ENCODE measurements around the gene HIVEP3.

Gene HIVEP3

GRCh38 chr1:41589395-41589794 is 329.3 kb downstream of the HIVEP3 start:
- peaks cover 0 to 5% (median 0%) of the 10 kb centered on the region in 5 experiments for H3K9me3 ChIP-seq (ENCODE audit: control extremely low read depth in 1 of 5, control insufficient read depth in 4 of 5, insufficient read depth in 2 of 5, low read depth in 1 of 5, low read length in 4 of 5)
- ChIA-PET POLR2A (interaction anchor here (1.2 kb wide), 1 partner anchor 10 kb away, joined by 3 read pairs; no protein-coding TSS in a partner anchor), CTCF (interaction anchor here (1.4 to 1.9 kb wide), 2 partner anchors 9 to 11 kb away, joined by 5 to 6 read pairs; no protein-coding TSS in a partner anchor)
- DNase-seq, result no peak
- no peak overlapping the region for H3K27ac ChIP-seq (ENCODE audit: insufficient read depth in 1 of 2, low read depth in 1 of 2, low read length in 2 of 2, poor library complexity in 1 of 2, severe bottlenecking in 2 of 2)
- no peaks in the 10 kb centered on the region for H3K27me3 ChIP-seq (replicated peaks in 2 of 5; ENCODE audit: control insufficient read depth in 4 of 5, insufficient read depth in 5 of 5, low read length in 4 of 5)
- 100% methylated on average over 4 of the region's 5 CpGs for WGBS (ENCODE audit: insufficient coverage)
- H3K36me3 ChIP-seq (ENCODE audit: control insufficient read depth in 4 of 4, insufficient read depth in 4 of 4, low read length in 3 of 4), result no peaks in the 10 kb centered on the region
- no peak overlapping the region for H3K4me3 ChIP-seq (ENCODE audit: control insufficient read depth in 1 of 7, extremely low read depth in 1 of 7, insufficient read depth in 4 of 7, low read depth in 2 of 7, low read length in 6 of 7)
- no peaks in the 10 kb centered on the region for H3K4me1 ChIP-seq (ENCODE audit: control extremely low read depth in 1 of 4, control insufficient read depth in 4 of 4, insufficient read depth in 4 of 4, low read length in 3 of 4)

GRCh38 chr1:41588334-41588875 is 330.3 kb downstream of the HIVEP3 start:
- WGBS (ENCODE audit: insufficient coverage), result 100% methylated on average over 4 of the region's 5 CpGs
- Histone ChIP-seq H3K4me1 (ENCODE audit: control extremely low read depth in 1 of 4, control insufficient read depth in 4 of 4, insufficient read depth in 4 of 4, low read length in 3 of 4) (no peaks in the 10 kb centered on the region), H3K9me3 (ENCODE audit: control extremely low read depth in 1 of 5, control insufficient read depth in 4 of 5, insufficient read depth in 2 of 5, low read depth in 1 of 5, low read length in 4 of 5) (peaks cover 0 to 5% (median 0%) of the 10 kb centered on the region in 5 experiments), H3K4me3 (ENCODE audit: control insufficient read depth in 1 of 7, extremely low read depth in 1 of 7, insufficient read depth in 4 of 7, low read depth in 2 of 7, low read length in 6 of 7) (no peak overlapping the region), H3K27me3 (replicated peaks in 2 of 5; ENCODE audit: control insufficient read depth in 4 of 5, insufficient read depth in 5 of 5, low read length in 4 of 5) (no peaks in the 10 kb centered on the region), H3K36me3 (ENCODE audit: control insufficient read depth in 4 of 4, insufficient read depth in 4 of 4, low read length in 3 of 4) (no peaks in the 10 kb centered on the region), H3K27ac (ENCODE audit: insufficient read depth in 1 of 2, low read depth in 1 of 2, low read length in 2 of 2, poor library complexity in 1 of 2, severe bottlenecking in 2 of 2) (no peak overlapping the region)
- no peak for DNase-seq
- ChIA-PET CTCF (interaction anchor here (0.8 to 1.4 kb wide), 2 partner anchors 8 to 74 kb away, joined by 3 to 5 read pairs; no protein-coding TSS in a partner anchor), POLR2A (interaction anchor here (1.1 kb wide), 1 partner anchor 12 kb away, joined by 3 read pairs; no protein-coding TSS in a partner anchor)

DNA sequence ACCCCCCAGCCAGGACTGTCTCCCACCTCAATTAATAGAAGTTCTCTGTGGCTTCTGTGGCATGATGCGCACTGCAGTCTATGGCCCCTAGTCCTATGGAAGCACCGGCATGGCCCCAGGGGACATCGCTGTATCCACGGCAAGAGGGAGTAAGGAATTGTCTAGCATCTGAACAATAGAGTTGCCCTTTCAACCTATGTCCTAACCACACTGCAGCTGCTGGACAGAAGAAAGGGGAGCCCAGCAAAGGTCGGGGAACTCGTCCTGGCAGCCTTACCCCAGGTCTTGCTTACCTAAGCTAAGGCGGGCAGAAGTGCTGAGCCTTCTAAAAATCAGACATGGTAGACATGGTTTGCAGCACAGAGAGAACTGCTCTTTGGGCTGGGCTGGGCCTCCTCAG is 330.9 kb downstream of the HIVEP3 start:
- H3K36me3 ChIP-seq (ENCODE audit: control insufficient read depth in 4 of 4, insufficient read depth in 4 of 4, low read length in 3 of 4), result no peaks in the 10 kb centered on the region
- H3K27ac ChIP-seq (ENCODE audit: insufficient read depth in 1 of 2, low read depth in 1 of 2, low read length in 2 of 2, poor library complexity in 1 of 2, severe bottlenecking in 2 of 2), result no peak overlapping the region
- no peak for DNase-seq
- peaks cover 0 to 5% (median 0%) of the 10 kb centered on the region in 5 experiments for H3K9me3 ChIP-seq (ENCODE audit: control extremely low read depth in 1 of 5, control insufficient read depth in 4 of 5, insufficient read depth in 2 of 5, low read depth in 1 of 5, low read length in 4 of 5)
- H3K4me3 ChIP-seq (ENCODE audit: control insufficient read depth in 1 of 7, extremely low read depth in 1 of 7, insufficient read depth in 4 of 7, low read depth in 2 of 7, low read length in 6 of 7), result no peak overlapping the region
- POLR2A ChIA-PET, result no interaction called here
- 96% methylated on average over 4 of the region's 7 CpGs for WGBS (ENCODE audit: insufficient coverage)
- no peaks in the 10 kb centered on the region for H3K4me1 ChIP-seq (ENCODE audit: control extremely low read depth in 1 of 4, control insufficient read depth in 4 of 4, insufficient read depth in 4 of 4, low read length in 3 of 4)
- H3K27me3 ChIP-seq (replicated peaks in 2 of 5; ENCODE audit: control insufficient read depth in 4 of 5, insufficient read depth in 5 of 5, low read length in 4 of 5), result no peaks in the 10 kb centered on the region
- CTCF ChIA-PET, result interaction anchor here (0.8 kb wide), 1 partner anchor 73 kb away, joined by 3 read pairs; no protein-coding TSS in a partner anchor

GRCh38 chr1:41586230-41586629 is 332.5 kb downstream of the HIVEP3 start:
- Histone ChIP-seq H3K27me3 (replicated peaks in 2 of 5; ENCODE audit: control insufficient read depth in 4 of 5, insufficient read depth in 5 of 5, low read length in 4 of 5) (no peaks in the 10 kb centered on the region), H3K27ac (ENCODE audit: insufficient read depth in 1 of 2, low read depth in 1 of 2, low read length in 2 of 2, poor library complexity in 1 of 2, severe bottlenecking in 2 of 2) (no peak overlapping the region), H3K36me3 (ENCODE audit: control insufficient read depth in 4 of 4, insufficient read depth in 4 of 4, low read length in 3 of 4) (no peaks in the 10 kb centered on the region), H3K9me3 (ENCODE audit: control extremely low read depth in 1 of 5, control insufficient read depth in 4 of 5, insufficient read depth in 2 of 5, low read depth in 1 of 5, low read length in 4 of 5) (peaks cover 0 to 5% (median 0%) of the 10 kb centered on the region in 5 experiments), H3K4me3 (ENCODE audit: control insufficient read depth in 1 of 7, extremely low read depth in 1 of 7, insufficient read depth in 4 of 7, low read depth in 2 of 7, low read length in 6 of 7) (no peak overlapping the region), H3K4me1 (ENCODE audit: control extremely low read depth in 1 of 4, control insufficient read depth in 4 of 4, insufficient read depth in 4 of 4, low read length in 3 of 4) (peaks cover 0 to 7% (median 3%) of the 10 kb centered on the region in 4 experiments)
- 100% methylated on average over 3 of the region's 5 CpGs for WGBS (ENCODE audit: insufficient coverage)
- POLR2A ChIA-PET, result no interaction called here
- CTCF ChIA-PET, result no interaction called here
- DNase-seq, result no peak

DNA sequence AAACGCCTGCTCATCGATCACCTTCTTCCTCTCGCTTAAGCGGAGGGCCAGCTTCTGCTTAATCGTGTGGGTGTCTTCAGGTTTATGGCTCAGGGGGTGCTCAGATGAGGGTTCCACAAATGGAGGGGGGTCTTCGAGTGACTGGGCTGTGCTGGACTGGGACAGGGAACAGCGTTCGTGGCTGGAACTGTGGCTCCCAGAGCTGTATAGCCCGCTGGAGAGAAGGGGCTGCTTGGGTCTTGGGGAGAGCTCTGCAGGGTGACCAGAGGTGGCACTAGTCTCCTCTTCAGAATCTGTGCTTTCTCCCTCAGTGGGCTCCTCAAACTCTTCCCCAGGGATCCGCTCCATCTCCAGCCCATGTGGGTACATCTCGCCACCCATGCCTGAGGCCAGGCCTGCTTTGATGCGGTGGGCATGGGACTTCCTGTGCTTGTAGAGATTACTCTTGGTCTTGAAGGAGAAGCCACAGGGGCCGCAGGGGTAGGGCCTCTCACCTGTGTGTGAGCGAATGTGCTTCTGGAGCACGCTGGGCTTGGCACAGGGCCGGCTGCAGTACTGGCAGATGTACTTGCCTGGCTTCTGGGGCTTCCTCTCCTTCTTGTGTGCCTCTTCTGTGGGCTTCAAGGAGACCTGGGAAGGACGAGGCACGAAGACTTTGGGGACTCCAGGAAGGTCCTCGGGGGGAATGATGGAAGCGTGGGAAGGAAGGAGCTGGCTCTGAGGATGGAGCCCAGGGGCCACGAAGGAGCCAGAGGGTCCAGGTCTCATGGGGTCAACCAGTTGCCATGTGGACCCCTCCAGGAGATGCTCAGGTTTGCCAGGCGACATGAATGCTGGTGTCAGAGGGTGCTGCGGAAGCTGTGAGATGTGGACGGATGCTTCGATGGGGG is 334.8 kb downstream of the HIVEP3 start:
- Histone ChIP-seq H3K4me3 (ENCODE audit: control insufficient read depth in 1 of 7, extremely low read depth in 1 of 7, insufficient read depth in 4 of 7, low read depth in 2 of 7, low read length in 6 of 7) (no peak overlapping the region), H3K9me3 (ENCODE audit: control extremely low read depth in 1 of 5, control insufficient read depth in 4 of 5, insufficient read depth in 2 of 5, low read depth in 1 of 5, low read length in 4 of 5) (peaks cover 0 to 2% (median 0%) of the 10 kb centered on the region in 5 experiments), H3K4me1 (ENCODE audit: control extremely low read depth in 1 of 4, control insufficient read depth in 4 of 4, insufficient read depth in 4 of 4, low read length in 3 of 4) (peaks cover 0 to 19% (median 12%) of the 10 kb centered on the region in 4 experiments), H3K27ac (ENCODE audit: insufficient read depth in 1 of 2, low read depth in 1 of 2, low read length in 2 of 2, poor library complexity in 1 of 2, severe bottlenecking in 2 of 2) (no peak overlapping the region), H3K36me3 (ENCODE audit: control insufficient read depth in 4 of 4, insufficient read depth in 4 of 4, low read length in 3 of 4) (peaks cover 0 to 3% (median 0%) of the 10 kb centered on the region in 4 experiments), H3K27me3 (replicated peaks in 2 of 5; ENCODE audit: control insufficient read depth in 4 of 5, insufficient read depth in 5 of 5, low read length in 4 of 5) (no peaks in the 10 kb centered on the region)
- DNase-seq, result no peak
- 98% methylated on average over 20 of the region's 25 CpGs for WGBS (ENCODE audit: insufficient coverage)
- POLR2A ChIA-PET, result no interaction called here
- CTCF ChIA-PET, result interaction anchor here (1.5 to 1.7 kb wide), 2 partner anchors 10 kb away, joined by 4 to 8 read pairs; no protein-coding TSS in a partner anchor

DNA sequence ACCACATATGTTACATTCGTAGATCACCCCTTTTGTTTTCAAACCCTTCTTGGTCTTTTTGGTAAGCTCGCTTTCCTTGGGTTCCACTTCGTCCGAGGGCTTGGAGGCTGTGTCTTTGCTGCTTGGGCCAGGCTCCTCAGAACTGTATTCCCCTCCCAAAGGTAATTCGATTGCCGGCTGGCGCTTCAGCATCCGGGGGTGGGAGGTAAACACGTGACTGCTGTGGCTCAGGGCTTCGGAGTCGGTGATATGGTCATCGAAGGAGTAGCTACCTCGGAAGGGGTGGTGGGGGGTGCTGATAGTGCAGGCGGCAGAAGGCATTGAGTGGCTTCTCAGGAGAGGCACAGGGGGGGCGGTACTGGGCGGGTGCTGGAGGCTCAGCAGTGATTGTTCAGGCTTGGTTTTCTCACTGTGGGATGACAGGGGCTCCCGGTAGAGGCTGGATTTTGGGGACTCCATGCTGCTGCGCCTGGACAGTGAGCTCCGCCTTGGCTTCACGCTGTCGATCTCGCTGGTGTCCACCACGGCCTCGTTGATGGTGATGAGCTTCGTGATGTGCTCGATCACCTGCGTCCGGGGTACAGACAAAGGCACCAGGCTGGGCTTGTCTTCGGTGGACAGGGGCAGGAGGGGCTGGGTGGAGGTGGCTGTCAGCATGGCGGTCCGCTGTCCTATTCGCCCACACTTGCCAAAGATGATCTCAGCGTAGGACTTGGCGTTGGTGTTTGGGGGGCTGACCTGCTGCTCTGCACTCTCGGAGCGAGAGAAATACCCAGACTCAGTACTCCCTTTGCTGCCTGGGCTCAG is 335.7 kb downstream of the HIVEP3 start:
- POLR2A ChIA-PET, result no interaction called here
- 95% methylated on average over 34 of the region's 36 CpGs for WGBS (ENCODE audit: insufficient coverage)
- CTCF ChIA-PET, result interaction anchor here (1.7 kb wide), 1 partner anchor 9 kb away, joined by 8 read pairs; no protein-coding TSS in a partner anchor

More for the DNA sequence above, 335.7 kb downstream of the HIVEP3 start:
- Histone ChIP-seq H3K4me3 (ENCODE audit: control insufficient read depth in 1 of 7, extremely low read depth in 1 of 7, insufficient read depth in 4 of 7, low read depth in 2 of 7, low read length in 6 of 7) (no peak overlapping the region), H3K27me3 (replicated peaks in 2 of 5; ENCODE audit: control insufficient read depth in 4 of 5, insufficient read depth in 5 of 5, low read length in 4 of 5) (no peaks in the 10 kb centered on the region), H3K4me1 (ENCODE audit: control extremely low read depth in 1 of 4, control insufficient read depth in 4 of 4, insufficient read depth in 4 of 4, low read length in 3 of 4) (peaks cover 0 to 23% (median 12%) of the 10 kb centered on the region in 4 experiments), H3K9me3 (ENCODE audit: control extremely low read depth in 1 of 5, control insufficient read depth in 4 of 5, insufficient read depth in 2 of 5, low read depth in 1 of 5, low read length in 4 of 5) (peaks cover 0 to 2% (median 0%) of the 10 kb centered on the region in 5 experiments), H3K27ac (ENCODE audit: insufficient read depth in 1 of 2, low read depth in 1 of 2, low read length in 2 of 2, poor library complexity in 1 of 2, severe bottlenecking in 2 of 2) (no peak overlapping the region), H3K36me3 (ENCODE audit: control insufficient read depth in 4 of 4, insufficient read depth in 4 of 4, low read length in 3 of 4) (peaks cover 0 to 3% (median 0%) of the 10 kb centered on the region in 4 experiments)
- DNase-seq, result no peak

Measured in common myeloid progenitor, CD34-positive (primary cell).